Activated CD4-positive, alpha-beta T cell treated with anti-CD3 and anti-CD28 coated beads for 24 hours (primary cell): ENCODE results near the gene BCL6.
A peak's percentile ranks its signal among the peaks of the same experiment; 100 is the strongest.

Source experiments
- DNase-seq, 2 donors: peaks; one replicate each; pipeline ENCODE4 v3.0.0-alpha.2; 2020; ENCODE audit warnings: low read depth in 2 of 2

Gene BCL6

GRCh38 chr3:187745201-187746058 is at the start of gene BCL6:
TSS of gene BCL6 (minus strand) at chr3:187745468. CDS start at chr3:187733693, 11,775 bp downstream.
- peak; percentile 75 to 78 for DNase-seq

- no peak for DNase-seq
Observed at GRCh38 chr3:187794731-187795130, 49.5 kb upstream of the BCL6 start.

GRCh38 chr3:187793618-187794017 is 48.4 kb upstream of the BCL6 start:
- DNase-seq: no peak

GRCh38 chr3:187792521-187792920 is 47.3 kb upstream of the BCL6 start:
- DNase-seq: no peak

- DNase-seq: no peak
Observed at GRCh38 chr3:187789872-187790271, 44.6 kb upstream of the BCL6 start.

- DNase-seq: no peak
Observed at GRCh38 chr3:187788984-187789857, 44.0 kb upstream of the BCL6 start.

GRCh38 chr3:187783098-187783497 is 37.8 kb upstream of the BCL6 start:
- DNase-seq: no peak

GRCh38 chr3:187782006-187782405 is 36.7 kb upstream of the BCL6 start:
- no peak for DNase-seq

GRCh38 chr3:187781001-187781400 is 35.7 kb upstream of the BCL6 start:
- DNase-seq: no peak

- DNase-seq: no peak
Observed at GRCh38 chr3:187778726-187779125, 33.5 kb upstream of the BCL6 start.

- no peak for DNase-seq
Observed at GRCh38 chr3:187777331-187777941, 32.2 kb upstream of the BCL6 start.

GRCh38 chr3:187775549-187775948 is 30.3 kb upstream of the BCL6 start:
- no peak for DNase-seq

- no peak for DNase-seq
Observed at GRCh38 chr3:187774185-187774789, 29.0 kb upstream of the BCL6 start.

GRCh38 chr3:187773233-187774184 is 28.2 kb upstream of the BCL6 start:
- no peak for DNase-seq

GRCh38 chr3:187770224-187770623 is 25.0 kb upstream of the BCL6 start:
- DNase-seq: peak in 1 of 2 donors; percentile 15

GRCh38 chr3:187769771-187770170 is 24.5 kb upstream of the BCL6 start:
- DNase-seq: no peak

- no peak for DNase-seq
Observed at GRCh38 chr3:187767266-187768012, 22.2 kb upstream of the BCL6 start.

- no peak for DNase-seq
Observed at GRCh38 chr3:187765342-187765741, 20.1 kb upstream of the BCL6 start.

GRCh38 chr3:187763850-187764648 is 18.8 kb upstream of the BCL6 start:
- DNase-seq: no peak
